ENCODE results near the gene RAB23. TPM values are rescaled to one million over a fixed set of nuclear protein-coding genes. Genes with fewer than 3 reads are reported as not detected.

RAB23 gene
- polyA plus RNA-seq, 3 donors, result 0.16 to 0.46 (median 0.25) TPM

DNA sequence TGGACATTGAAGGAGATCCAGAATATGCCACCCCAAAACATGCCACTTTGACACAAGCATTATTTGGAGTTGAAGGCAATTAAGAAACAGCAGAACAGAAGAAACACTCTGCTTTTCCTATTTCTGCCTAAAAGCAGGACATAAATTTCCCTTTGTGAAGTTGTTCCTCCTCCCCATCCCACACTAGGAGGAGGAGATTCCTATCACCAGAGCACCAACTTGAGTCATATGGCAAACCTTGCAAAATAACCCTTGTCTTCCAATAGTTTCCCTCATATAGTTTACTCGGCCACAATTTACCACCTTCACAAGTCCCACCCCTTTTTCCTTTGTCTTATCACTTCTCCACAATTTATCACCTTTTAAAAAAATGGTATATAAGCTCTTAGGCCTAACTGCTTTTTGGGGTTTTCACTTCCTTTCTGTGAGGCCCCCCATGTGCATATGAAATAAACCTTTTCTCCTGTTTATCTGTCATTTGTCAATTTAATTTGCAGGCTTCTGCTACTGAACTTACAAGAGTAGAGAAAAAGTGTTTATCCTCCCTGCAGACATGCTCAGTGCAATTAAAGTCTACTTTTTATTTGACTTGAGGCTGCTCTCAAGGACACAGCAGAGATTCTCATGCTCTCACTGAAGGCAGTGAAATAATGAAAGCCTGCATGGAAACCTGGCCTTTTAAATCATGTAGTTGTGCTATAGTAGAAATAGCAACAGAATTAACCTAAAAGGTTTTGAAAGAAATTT is 2.8 kb upstream of the RAB23 start:
- intact Hi-C loops (cut with micrococcal nuclease), result no loop called here
- H3K4me2 ChIP-seq (replicated peaks; ENCODE audit: extremely low read depth, low read length, poor library complexity, severe bottlenecking), result no peak overlapping the region

DNA sequence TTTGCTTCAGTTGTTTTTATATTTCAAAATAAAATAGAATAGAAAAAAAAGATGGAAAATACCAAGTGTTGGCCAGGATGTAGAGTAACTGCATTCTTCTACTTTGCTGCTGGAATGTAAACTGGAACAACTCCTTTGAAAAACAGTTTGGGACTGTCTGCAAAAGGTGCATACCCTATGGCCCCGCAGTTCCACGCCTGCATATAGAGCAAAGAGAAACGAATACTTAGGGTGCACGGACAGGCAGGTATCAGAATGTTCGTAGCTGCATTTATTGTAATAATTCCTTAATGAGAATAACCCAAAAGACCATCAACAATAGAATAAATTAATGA is 603 bp upstream of the RAB23 start:
- H3K36me3 Mint-ChIP-seq, result no peaks in the 10 kb centered on the region
- peaks cover 14 to 25% (median 18%) of the 10 kb centered on the region in 3 donors for H3K27me3 Mint-ChIP-seq (ENCODE audit: low read depth in 3 of 3)
- Histone ChIP-seq H2AFZ (ENCODE audit: insufficient read depth, low read depth, low read length, poor library complexity, severe bottlenecking) (peak overlapping the region; percentile 97), H3K9me3 (replicated peaks in 1 of 2; ENCODE audit: control insufficient read depth in 1 of 2, insufficient read depth in 1 of 2, low read length in 2 of 2) (no peaks in the 10 kb centered on the region), H3K79me2 (ENCODE audit: insufficient read depth, low read length) (no peaks in the 10 kb centered on the region), H3K27me3 (ENCODE audit: control insufficient read depth in 2 of 2, insufficient read depth in 2 of 2, low read length in 2 of 2) (peaks cover 8 to 18% of the 10 kb centered on the region in 2 donors), H3K27ac (ENCODE audit: low read depth in 1 of 2, low read length in 2 of 2) (no peak overlapping the region), H3K4me2 (replicated peaks; ENCODE audit: extremely low read depth, low read length, poor library complexity, severe bottlenecking) (peak overlapping the region; percentile 100), H3K4me3 (replicated peaks in 1 of 3; ENCODE audit: low read depth in 2 of 3, low read length in 3 of 3) (peak overlapping the region; percentile 61 to 92 (median 78)), H3K9ac (ENCODE audit: insufficient read depth, low read length, poor library complexity, severe bottlenecking) (peak overlapping the region; percentile 53), H4K20me1 (ENCODE audit: insufficient read depth, low read length) (no peaks in the 10 kb centered on the region), H3K4me1 (ENCODE audit: control insufficient read depth in 1 of 2, insufficient read depth in 2 of 2, low read length in 2 of 2) (peaks cover 12 to 20% of the 10 kb centered on the region in 2 donors), H3K36me3 (replicated peaks in 1 of 2; ENCODE audit: control insufficient read depth in 1 of 2, insufficient read depth in 2 of 2, low read length in 2 of 2) (no peaks in the 10 kb centered on the region)
- intact Hi-C loops (cut with micrococcal nuclease), result no loop called here
- peak overlapping the region; percentile 99 to 100 for H3K4me3 Mint-ChIP-seq
- H3K4me1 Mint-ChIP-seq, result peaks cover 16% of the 10 kb centered on the region
- no CpG with 5 or more reads among the region's 5 CpGs for WGBS (ENCODE audit: insufficient coverage)
- H3K27ac Mint-ChIP-seq, result no peak overlapping the region
- TF ChIP-seq, protein P1, sequence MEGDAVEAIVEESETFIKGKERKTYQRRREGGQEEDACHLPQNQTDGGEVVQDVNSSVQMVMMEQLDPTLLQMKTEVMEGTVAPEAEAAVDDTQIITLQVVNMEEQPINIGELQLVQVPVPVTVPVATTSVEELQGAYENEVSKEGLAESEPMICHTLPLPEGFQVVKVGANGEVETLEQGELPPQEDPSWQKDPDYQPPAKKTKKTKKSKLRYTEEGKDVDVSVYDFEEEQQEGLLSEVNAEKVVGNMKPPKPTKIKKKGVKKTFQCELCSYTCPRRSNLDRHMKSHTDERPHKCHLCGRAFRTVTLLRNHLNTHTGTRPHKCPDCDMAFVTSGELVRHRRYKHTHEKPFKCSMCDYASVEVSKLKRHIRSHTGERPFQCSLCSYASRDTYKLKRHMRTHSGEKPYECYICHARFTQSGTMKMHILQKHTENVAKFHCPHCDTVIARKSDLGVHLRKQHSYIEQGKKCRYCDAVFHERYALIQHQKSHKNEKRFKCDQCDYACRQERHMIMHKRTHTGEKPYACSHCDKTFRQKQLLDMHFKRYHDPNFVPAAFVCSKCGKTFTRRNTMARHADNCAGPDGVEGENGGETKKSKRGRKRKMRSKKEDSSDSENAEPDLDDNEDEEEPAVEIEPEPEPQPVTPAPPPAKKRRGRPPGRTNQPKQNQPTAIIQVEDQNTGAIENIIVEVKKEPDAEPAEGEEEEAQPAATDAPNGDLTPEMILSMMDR (IDR thresholded peaks at IDR 0.05), result no peak
- H3K9me3 Mint-ChIP-seq, result no peaks in the 10 kb centered on the region
- DNase-seq, result no peak

More for the DNA sequence above, 2.8 kb upstream of the RAB23 start:
- no peaks in the 10 kb centered on the region for H3K79me2 ChIP-seq (ENCODE audit: insufficient read depth, low read length)
- no peak for DNase-seq
- TF ChIP-seq, protein P1 (IDR thresholded peaks at IDR 0.05), result no peak
- no peaks in the 10 kb centered on the region for H3K36me3 ChIP-seq (replicated peaks in 1 of 2; ENCODE audit: control insufficient read depth in 1 of 2, insufficient read depth in 2 of 2, low read length in 2 of 2)
- H3K27me3 Mint-ChIP-seq (ENCODE audit: low read depth in 3 of 3), result peaks cover 14 to 24% (median 19%) of the 10 kb centered on the region in 3 donors
- H3K36me3 Mint-ChIP-seq, result no peaks in the 10 kb centered on the region
- H3K9ac ChIP-seq (ENCODE audit: insufficient read depth, low read length, poor library complexity, severe bottlenecking), result no peak overlapping the region
- H3K4me3 Mint-ChIP-seq, result no peak overlapping the region
- peaks cover 12 to 20% of the 10 kb centered on the region in 2 donors for H3K4me1 ChIP-seq (ENCODE audit: control insufficient read depth in 1 of 2, insufficient read depth in 2 of 2, low read length in 2 of 2)
- peaks cover 16% of the 10 kb centered on the region for H3K4me1 Mint-ChIP-seq
- no peaks in the 10 kb centered on the region for H4K20me1 ChIP-seq (ENCODE audit: insufficient read depth, low read length)
- no peaks in the 10 kb centered on the region for H3K9me3 Mint-ChIP-seq
- H3K27ac ChIP-seq (ENCODE audit: low read depth in 1 of 2, low read length in 2 of 2), result no peak overlapping the region
- peaks cover 8 to 18% of the 10 kb centered on the region in 2 donors for H3K27me3 ChIP-seq (ENCODE audit: control insufficient read depth in 2 of 2, insufficient read depth in 2 of 2, low read length in 2 of 2)
- no peaks in the 10 kb centered on the region for H3K9me3 ChIP-seq (replicated peaks in 1 of 2; ENCODE audit: control insufficient read depth in 1 of 2, insufficient read depth in 1 of 2, low read length in 2 of 2)
- no peak overlapping the region for H3K27ac Mint-ChIP-seq
- no peak overlapping the region for H3K4me3 ChIP-seq (replicated peaks in 1 of 3; ENCODE audit: low read depth in 2 of 3, low read length in 3 of 3)
- 0% methylated on average over 1 of the region's 1 CpG for WGBS (ENCODE audit: insufficient coverage)
- peak overlapping the region; percentile 6 for H2AFZ ChIP-seq (ENCODE audit: insufficient read depth, low read depth, low read length, poor library complexity, severe bottlenecking)

Measured in CD14-positive monocyte (primary cell).